ENCODE measurements around the gene TMEM38A. TPM values are rescaled to one million over a fixed set of nuclear protein-coding genes. Genes with fewer than 3 reads are reported as not detected.
A peak's percentile ranks its signal among the peaks of the same experiment; 100 is the strongest.

Gene TMEM38A
- total RNA-seq, 1 donor from 2014 or later, result 3.5 TPM

DNA sequence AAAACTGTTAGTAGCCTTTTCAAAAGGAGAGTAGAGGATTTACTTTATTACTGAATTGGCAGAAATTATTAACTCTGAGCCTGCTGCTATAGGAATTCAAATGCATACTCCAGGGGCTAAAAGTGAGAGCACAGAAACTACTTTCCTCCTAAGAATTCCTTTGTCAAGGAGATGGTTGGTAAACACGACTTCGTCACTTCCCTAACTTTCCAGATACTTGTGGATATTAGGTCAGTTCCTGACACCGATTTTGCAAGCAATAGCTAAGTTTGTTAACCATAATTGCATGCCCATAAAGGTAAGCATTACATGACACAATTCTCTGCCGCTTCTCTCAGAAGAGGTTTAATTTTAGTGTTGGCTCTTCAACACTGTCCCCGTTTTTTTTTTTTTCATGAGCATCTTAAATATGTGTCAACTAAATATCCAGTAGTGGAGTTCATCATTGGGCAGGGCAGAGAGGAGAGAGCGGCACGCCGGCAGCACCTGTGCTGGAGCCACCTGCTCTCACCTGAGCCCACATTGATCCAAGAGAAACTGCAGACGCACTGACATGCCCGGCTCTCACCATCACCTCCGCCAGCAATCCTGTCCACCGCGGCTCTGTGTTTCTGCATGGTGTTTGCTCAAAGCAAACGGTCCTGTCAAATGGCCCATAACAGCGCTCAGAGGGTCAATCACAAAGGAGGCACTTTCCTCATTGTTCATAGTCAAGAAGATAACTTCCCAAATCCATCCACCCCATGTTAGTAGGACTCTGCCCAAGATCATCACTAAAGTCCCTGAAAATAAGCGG lies 35.6 kb upstream of the TMEM38A start:
- TF ChIP-seq, protein P1, sequence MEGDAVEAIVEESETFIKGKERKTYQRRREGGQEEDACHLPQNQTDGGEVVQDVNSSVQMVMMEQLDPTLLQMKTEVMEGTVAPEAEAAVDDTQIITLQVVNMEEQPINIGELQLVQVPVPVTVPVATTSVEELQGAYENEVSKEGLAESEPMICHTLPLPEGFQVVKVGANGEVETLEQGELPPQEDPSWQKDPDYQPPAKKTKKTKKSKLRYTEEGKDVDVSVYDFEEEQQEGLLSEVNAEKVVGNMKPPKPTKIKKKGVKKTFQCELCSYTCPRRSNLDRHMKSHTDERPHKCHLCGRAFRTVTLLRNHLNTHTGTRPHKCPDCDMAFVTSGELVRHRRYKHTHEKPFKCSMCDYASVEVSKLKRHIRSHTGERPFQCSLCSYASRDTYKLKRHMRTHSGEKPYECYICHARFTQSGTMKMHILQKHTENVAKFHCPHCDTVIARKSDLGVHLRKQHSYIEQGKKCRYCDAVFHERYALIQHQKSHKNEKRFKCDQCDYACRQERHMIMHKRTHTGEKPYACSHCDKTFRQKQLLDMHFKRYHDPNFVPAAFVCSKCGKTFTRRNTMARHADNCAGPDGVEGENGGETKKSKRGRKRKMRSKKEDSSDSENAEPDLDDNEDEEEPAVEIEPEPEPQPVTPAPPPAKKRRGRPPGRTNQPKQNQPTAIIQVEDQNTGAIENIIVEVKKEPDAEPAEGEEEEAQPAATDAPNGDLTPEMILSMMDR (conservative IDR thresholded peaks at IDR 0.05; ENCODE audit: low read depth, low read length), result no peak
- no peak overlapping the region for H3K4me3 ChIP-seq (ENCODE audit: low read depth, low read length)
- DNase-seq (ENCODE audit: low read depth), result no peak

DNA sequence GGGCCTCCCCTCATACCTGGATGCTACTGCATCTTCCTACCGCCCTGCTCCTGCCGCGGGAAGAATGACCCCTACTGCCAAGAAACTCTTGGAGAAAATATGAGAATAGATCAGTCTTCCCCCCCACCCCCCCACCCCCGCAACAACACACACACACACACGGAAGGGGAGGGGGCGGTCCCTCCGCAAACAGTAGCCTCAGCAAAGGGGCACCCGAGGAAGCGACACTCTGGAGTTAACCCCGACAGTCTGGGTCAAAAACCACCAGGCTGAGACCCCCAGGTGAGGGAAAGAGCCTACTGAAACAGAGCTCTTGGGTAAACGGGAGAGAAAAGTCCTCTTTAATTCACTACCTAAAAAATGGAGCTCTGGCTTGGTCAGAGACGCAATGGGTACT lies 34.1 kb upstream of the TMEM38A start:
- TF ChIP-seq, protein P1 (conservative IDR thresholded peaks at IDR 0.05; ENCODE audit: low read depth, low read length), result no peak
- peak overlapping the region; percentile 98 for H3K4me3 ChIP-seq (ENCODE audit: low read depth, low read length)
- DNase-seq (ENCODE audit: low read depth), result no peak

DNA sequence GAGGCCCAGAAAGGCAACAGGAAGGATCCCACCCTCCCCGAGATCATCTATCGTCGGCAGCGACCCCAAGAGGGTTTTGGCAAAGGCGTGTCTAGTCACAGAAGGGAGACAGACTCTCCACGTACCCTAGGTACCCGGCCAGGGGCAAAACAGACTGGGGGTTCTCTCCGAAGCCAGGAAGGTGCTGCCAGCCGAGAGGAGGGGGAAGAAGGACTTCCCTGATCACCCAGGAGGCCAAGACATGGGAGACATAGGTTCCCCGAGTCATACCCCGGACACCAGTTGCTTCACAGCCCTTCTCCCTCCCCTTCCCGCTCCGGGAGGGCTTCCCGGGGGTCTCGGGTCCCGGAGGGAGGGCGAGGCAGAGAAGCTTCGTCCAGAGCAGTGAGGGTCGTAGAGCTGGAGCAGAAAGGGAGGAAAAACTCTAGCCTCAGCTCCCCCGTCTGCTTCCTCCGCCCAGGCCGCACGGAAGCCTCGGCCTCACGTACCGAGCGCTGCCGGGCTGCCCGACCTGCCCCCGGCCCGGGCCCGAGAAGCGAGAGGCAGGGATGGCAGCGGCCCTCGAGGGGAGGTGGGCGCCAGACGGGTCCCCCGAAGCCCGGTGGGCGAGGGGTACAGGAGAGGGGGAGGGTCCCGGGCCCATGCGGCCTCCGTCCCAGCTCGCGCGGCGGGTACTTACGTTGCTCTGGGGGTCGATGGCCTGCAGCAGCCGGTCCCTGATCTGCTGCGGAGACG lies 33.6 kb upstream of the TMEM38A start:
- no peak for DNase-seq (ENCODE audit: low read depth)
- TF ChIP-seq, protein P1 (conservative IDR thresholded peaks at IDR 0.05; ENCODE audit: low read depth, low read length), result no peak
- peak overlapping the region; percentile 98 for H3K4me3 ChIP-seq (ENCODE audit: low read depth, low read length)

DNA sequence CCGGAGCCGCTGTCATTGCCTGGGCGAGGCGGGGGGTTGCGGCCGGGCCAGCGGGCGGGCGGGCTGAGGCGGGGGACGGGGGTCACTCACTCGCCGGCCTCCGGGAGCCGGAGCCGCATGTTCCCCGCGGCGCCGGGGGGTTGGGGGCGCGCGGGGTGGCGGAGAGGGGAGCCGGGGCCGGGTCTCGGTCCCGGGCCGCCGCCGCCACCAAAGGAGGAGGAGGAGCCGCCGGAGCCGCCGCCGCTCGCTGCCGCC lies 33.1 kb upstream of the TMEM38A start:
- peak overlapping the region; percentile 98 for H3K4me3 ChIP-seq (ENCODE audit: low read depth, low read length)
- no peak for DNase-seq (ENCODE audit: low read depth)
- TF ChIP-seq, protein P1 (conservative IDR thresholded peaks at IDR 0.05; ENCODE audit: low read depth, low read length), result no peak

DNA sequence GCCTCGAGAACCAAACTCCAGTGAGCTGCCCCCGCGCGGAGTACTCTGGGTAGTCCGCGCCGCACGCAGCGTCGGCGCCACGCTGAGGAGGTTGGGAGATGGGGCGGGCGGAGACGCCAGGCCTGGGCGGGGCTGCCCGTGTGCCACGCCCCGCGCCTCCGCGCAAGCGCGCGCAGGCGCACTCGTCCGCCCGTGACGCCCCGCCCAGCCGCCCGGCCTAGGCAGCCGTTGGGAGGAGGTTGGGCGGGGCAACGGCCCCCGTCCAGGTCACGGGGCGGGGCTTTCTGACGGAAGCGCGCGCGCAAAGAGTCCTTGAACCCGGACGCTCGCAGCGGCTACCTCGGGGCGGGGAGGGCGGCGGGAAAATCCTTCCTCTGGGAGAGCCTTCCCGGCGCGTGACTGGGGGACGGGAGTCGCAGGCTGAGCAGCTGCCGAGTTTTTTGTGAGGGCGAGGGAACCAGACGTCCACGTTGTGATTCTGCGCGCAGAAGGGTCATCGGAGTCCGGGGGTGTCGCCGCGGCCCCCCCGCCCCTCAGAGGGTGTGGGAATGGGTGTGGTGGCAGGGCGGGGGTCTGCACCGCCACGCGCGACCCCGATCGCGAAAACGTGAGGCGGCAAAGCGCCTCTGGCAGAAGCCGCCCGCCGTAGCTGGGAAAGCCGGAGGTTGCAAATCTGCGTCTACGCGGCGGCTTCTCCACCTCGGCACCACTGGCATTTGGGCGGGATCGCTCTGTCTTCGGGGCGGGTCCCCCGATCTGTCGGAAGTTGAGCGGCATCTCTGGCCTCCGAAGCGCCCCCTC lies 32.6 kb upstream of the TMEM38A start, which contains the start of gene MED26:
Gene MED26, minus strand, starts transcription at position 22 of the 801 bp plus-strand sequence. CDS start 261 bp downstream, outside the sequence.
- TF ChIP-seq, protein P1 (conservative IDR thresholded peaks at IDR 0.05; ENCODE audit: low read depth, low read length), result no peak
- H3K4me3 ChIP-seq (ENCODE audit: low read depth, low read length), result peak within 1 kb of the TSS; percentile 98
- DNase-seq (ENCODE audit: low read depth), result no peak

GRCh38 chr19:16628984-16629691 lies 31.8 kb upstream of the TMEM38A start:
- TF ChIP-seq, protein P1 (conservative IDR thresholded peaks at IDR 0.05; ENCODE audit: low read depth, low read length), result no peak
- no peak for DNase-seq (ENCODE audit: low read depth)

More at GRCh38 chr19:16628984-16629691, 31.8 kb upstream of the TMEM38A start:
- peak overlapping the region; percentile 94 for H3K4me3 ChIP-seq (ENCODE audit: low read depth, low read length)
